ENCODE data around the gene E2F3.

The E2F3 gene

DNA sequence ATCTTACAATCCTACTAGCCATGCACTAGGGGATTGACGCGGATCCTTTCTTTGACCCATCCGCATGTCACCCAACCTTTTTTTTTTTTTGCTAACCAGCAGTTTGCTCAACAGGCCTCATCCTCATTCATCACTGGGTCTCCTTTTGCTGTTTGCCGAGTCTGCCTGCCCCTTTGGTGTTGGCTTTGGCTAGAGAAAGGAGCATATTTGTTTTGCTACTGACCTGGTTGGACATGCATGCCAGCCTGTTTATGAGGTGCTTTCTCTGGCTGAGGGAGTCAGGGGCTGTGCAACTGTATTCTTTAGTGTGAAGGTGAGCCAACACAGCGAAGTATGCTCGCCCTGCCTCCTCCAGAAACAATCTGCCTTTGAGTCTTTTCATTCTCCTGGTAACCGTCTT is 40.2 kb downstream of the E2F3 start:
- H3K79me2 ChIP-seq (ENCODE audit: insufficient read depth, low read depth): peaks cover 85% of the 10 kb centered on the region; the same call in 1 of the 2 replicates

DNA sequence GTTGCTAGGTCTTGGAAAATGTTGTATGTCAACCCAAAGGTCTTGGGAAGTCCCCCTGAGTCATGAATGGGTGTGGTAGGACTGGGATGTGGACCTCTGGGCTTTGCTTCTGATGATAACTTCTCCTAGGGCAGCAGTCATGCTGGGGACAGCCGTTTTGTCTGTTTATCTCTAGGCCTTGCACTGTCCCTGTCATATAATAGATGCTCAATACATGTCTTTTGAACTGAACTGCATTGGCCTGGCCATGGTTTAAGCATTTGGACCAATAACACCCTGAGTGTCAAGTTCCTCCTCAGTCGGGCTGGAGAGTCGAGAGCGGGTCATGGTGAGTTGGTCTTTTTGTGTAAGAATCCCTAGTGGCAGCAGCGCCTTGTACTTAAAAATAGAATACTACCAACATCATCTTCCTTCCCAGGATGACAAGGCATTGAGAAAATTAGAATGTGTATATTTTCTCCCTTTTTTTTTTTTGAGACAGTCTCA is 43.1 kb downstream of the E2F3 start:
- no peak overlapping the region for H3K9ac ChIP-seq
- peaks cover 86% of the 10 kb centered on the region for H3K79me2 ChIP-seq (ENCODE audit: insufficient read depth, low read depth)
- no peak overlapping the region for H3K27ac ChIP-seq
- no peak overlapping the region for H3K4me2 ChIP-seq
- 0 out of 2 replicates have a peak, but pooled peaks cover 3% of the 10 kb centered on the region for H3K36me3 ChIP-seq (ENCODE audit: insufficient read depth)
- H3K4me1 ChIP-seq (ENCODE audit: low read depth, poor library complexity, severe bottlenecking): no peaks in the 10 kb centered on the region
- H3K4me3 ChIP-seq (IDR thresholded peaks at IDR 0.05; ENCODE audit: insufficient read depth, low read depth, low read length): no peak overlapping the region
- peaks cover 4% of the 10 kb centered on the region; the same call in 1 of the 2 replicates for H4K20me1 ChIP-seq (ENCODE audit: insufficient read depth)
- no peak for TF ChIP-seq CTCF (conservative IDR thresholded peaks at IDR 0.05; ENCODE audit: low read depth, low read length)
- no peaks in the 10 kb centered on the region for H3K27me3 ChIP-seq (ENCODE audit: insufficient read depth, low read depth)
- no peak overlapping the region for H2AFZ ChIP-seq (ENCODE audit: low read depth)

More for the DNA sequence above, 40.2 kb downstream of the E2F3 start:
- no peaks in the 10 kb centered on the region for H3K27me3 ChIP-seq (ENCODE audit: insufficient read depth, low read depth)
- H3K9ac ChIP-seq: no peak overlapping the region
- no peaks in the 10 kb centered on the region for H3K4me1 ChIP-seq (ENCODE audit: low read depth, poor library complexity, severe bottlenecking)
- H3K4me3 ChIP-seq (IDR thresholded peaks at IDR 0.05; ENCODE audit: insufficient read depth, low read depth, low read length): no peak overlapping the region
- H3K36me3 ChIP-seq (ENCODE audit: insufficient read depth): 0 out of 2 replicates have a peak, but pooled peaks cover 3% of the 10 kb centered on the region
- H3K27ac ChIP-seq: no peak overlapping the region
- H2AFZ ChIP-seq (ENCODE audit: low read depth): no peak overlapping the region
- no peak for TF ChIP-seq CTCF (conservative IDR thresholded peaks at IDR 0.05; ENCODE audit: low read depth, low read length)
- no peak overlapping the region for H3K4me2 ChIP-seq
- 0 out of 2 replicates have a peak, but pooled peaks cover 4% of the 10 kb centered on the region for H4K20me1 ChIP-seq (ENCODE audit: insufficient read depth)

GRCh38 chr6:20447157-20447556 is 45.5 kb downstream of the E2F3 start:
- H3K79me2 ChIP-seq (ENCODE audit: insufficient read depth, low read depth): peaks cover 90% of the 10 kb centered on the region
- no peak overlapping the region for H3K27ac ChIP-seq
- no peak overlapping the region for H3K4me3 ChIP-seq (IDR thresholded peaks at IDR 0.05; ENCODE audit: insufficient read depth, low read depth, low read length)
- no peak overlapping the region for H3K4me2 ChIP-seq
- no peaks in the 10 kb centered on the region for H3K36me3 ChIP-seq (ENCODE audit: insufficient read depth)
- H2AFZ ChIP-seq (ENCODE audit: low read depth): no peak overlapping the region
- TF ChIP-seq CTCF (conservative IDR thresholded peaks at IDR 0.05; ENCODE audit: low read depth, low read length): no peak
- no peaks in the 10 kb centered on the region for H3K27me3 ChIP-seq (ENCODE audit: insufficient read depth, low read depth)
- no peaks in the 10 kb centered on the region for H3K4me1 ChIP-seq (ENCODE audit: low read depth, poor library complexity, severe bottlenecking)
- peaks cover 6% of the 10 kb centered on the region; the same call in 1 of the 2 replicates for H4K20me1 ChIP-seq (ENCODE audit: insufficient read depth)
- H3K9ac ChIP-seq: no peak overlapping the region

GRCh38 chr6:20447581-20448132 is 46.0 kb downstream of the E2F3 start:
- Histone ChIP-seq H3K79me2 (ENCODE audit: insufficient read depth, low read depth) (peaks cover 90% of the 10 kb centered on the region), H3K27ac (no peak overlapping the region), H3K4me3 (IDR thresholded peaks at IDR 0.05; ENCODE audit: insufficient read depth, low read depth, low read length) (no peak overlapping the region), H3K36me3 (ENCODE audit: insufficient read depth) (no peaks in the 10 kb centered on the region), H3K4me2 (no peak overlapping the region), H4K20me1 (ENCODE audit: insufficient read depth) (peaks cover 6% of the 10 kb centered on the region; the same call in 1 of the 2 replicates), H2AFZ (ENCODE audit: low read depth) (no peak overlapping the region), H3K27me3 (ENCODE audit: insufficient read depth, low read depth) (no peaks in the 10 kb centered on the region), H3K4me1 (ENCODE audit: low read depth, poor library complexity, severe bottlenecking) (no peaks in the 10 kb centered on the region), H3K9ac (no peak overlapping the region)
- no peak for TF ChIP-seq CTCF (conservative IDR thresholded peaks at IDR 0.05; ENCODE audit: low read depth, low read length)
